HepG2 (cell line): ENCODE measurements around the gene RUNX2. TPM values are rescaled to one million over a fixed set of nuclear protein-coding genes. Genes with fewer than 3 reads are reported as not detected.

Experiments used
- ATF3 ChIP-seq: sonication (generic); formaldehyde crosslinking; IDR thresholded peaks from 2 replicates; pipeline ENCODE4 v1.4.0; 2020; ENCODE audit warnings: missing genetic modification reagents
- EED ChIP-seq: sonication (generic); formaldehyde crosslinking; IDR thresholded peaks from 2 replicates; pipeline ENCODE4 v1.5.0; 2020; ENCODE audit warnings: mild to moderate bottlenecking, missing genetic modification reagents
- FOXO1 ChIP-seq: sonication (generic); formaldehyde crosslinking; IDR thresholded peaks from 2 replicates; pipeline ENCODE4 v1.4.0; 2020; ENCODE audit warnings: missing genetic modification reagents
- GATAD1 ChIP-seq: IDR thresholded peaks from 2 replicates; pipeline ENCODE4 v1.6.1; 2016; ENCODE audit warnings: missing genetic modification reagents, missing compliant biosample characterization
- KDM4B ChIP-seq: sonication (generic); formaldehyde crosslinking; IDR thresholded peaks from 2 replicates; pipeline ENCODE4 v1.4.0; 2020; ENCODE audit warnings: missing genetic modification reagents
- MTERF4 ChIP-seq: sonication (generic); formaldehyde crosslinking; IDR thresholded peaks from 2 replicates; pipeline ENCODE4 v1.8.0; 2023; ENCODE audit warnings: mild to moderate bottlenecking, missing genetic modification reagents
- RNF2 ChIP-seq: fragments of 450-650 bp; conservative IDR thresholded peaks from 2 replicates; pipeline ENCODE4 v1.6.1; 2016; ENCODE audit warnings: low read depth
- SP5 ChIP-seq: IDR thresholded peaks from 2 replicates; pipeline ENCODE4 v1.6.1; 2016; ENCODE audit warnings: low read depth, borderline replicate concordance
- YEATS2 ChIP-seq: sonication (generic); formaldehyde crosslinking; IDR thresholded peaks from 2 replicates; pipeline ENCODE4 v1.4.0; 2020; ENCODE audit warnings: missing genetic modification reagents, borderline replicate concordance
- ZNF138 ChIP-seq: sonication (generic); formaldehyde crosslinking; IDR thresholded peaks from 2 replicates; pipeline ENCODE4 v1.5.0; 2020; ENCODE audit warnings: mild to moderate bottlenecking, low read depth, missing genetic modification reagents
- ZNF180 ChIP-seq: sonication (generic); formaldehyde crosslinking; IDR thresholded peaks from 2 replicates; pipeline ENCODE4 v1.4.0; 2020; ENCODE audit warnings: low read depth, missing genetic modification reagents, borderline replicate concordance
- ZNF280B ChIP-seq: sonication (generic); formaldehyde crosslinking; IDR thresholded peaks from 2 replicates; pipeline ENCODE4 v1.5.0; 2020; ENCODE audit warnings: missing genetic modification reagents, mild to moderate bottlenecking, borderline replicate concordance
- ZNF329 ChIP-seq: sonication (generic); formaldehyde crosslinking; IDR thresholded peaks from 2 replicates; pipeline ENCODE4 v1.9.0; 2021; ENCODE audit warnings: low read depth, mild to moderate bottlenecking, missing genetic modification reagents
- ZNF468 ChIP-seq: sonication (generic); formaldehyde crosslinking; IDR thresholded peaks from 2 replicates; pipeline ENCODE4 v1.8.0; 2022; ENCODE audit warnings: mild to moderate bottlenecking, moderate library complexity, missing genetic modification reagents
- ZNF891 ChIP-seq: sonication (generic); formaldehyde crosslinking; IDR thresholded peaks from 2 replicates; pipeline ENCODE4 v1.5.0; 2020; ENCODE audit warnings: mild to moderate bottlenecking, missing genetic modification reagents
- polyA plus RNA-seq, 8 experiments: library from polyadenylated mRNA; depleted of rRNA in 3 of 8; stranded (reverse) in 7 of 8; unstranded in 1 of 8; fragments of >200 nt; fragmentation: Illumina TruSeq in 4 of 8; extraction: Trizol in 4 of 8; gene quantifications; 2 replicates each; pipeline versions ENCODE4 v1.2.1 to v1.2.3, GENCODE V29; 2011 to 2016; ENCODE audit warnings: low read depth in 4 of 8, missing spikeins in 1 of 8, mixed read lengths in 1 of 8; ENCODE audit not compliant: insufficient read depth in 1 of 8
- total RNA-seq, 5 experiments: library from RNA; depleted of rRNA; stranded (reverse); fragments of >200 nt; fragmentation: Illumina TruSeq; extraction: Trizol; gene quantifications; 2 replicates each; pipeline ENCODE4 v1.2.3, GENCODE V29; 2016; ENCODE audit warnings: low read depth in 1 of 5
- TF ChIP-seq, protein P1 (sequence below): sonication (generic); formaldehyde crosslinking; IDR thresholded peaks from 2 replicates; pipeline ENCODE4 v1.5.0; 2020; ENCODE audit warnings: missing genetic modification reagents
- TF ChIP-seq, protein P2 (sequence below): sonication (generic); IDR thresholded peaks from 2 replicates; pipeline ENCODE4 v1.6.1; 2016; ENCODE audit warnings: low read depth, borderline replicate concordance
- TF ChIP-seq, protein P3 (sequence below): sonication (generic); formaldehyde crosslinking; IDR thresholded peaks from 2 replicates; pipeline ENCODE4 v1.4.0; 2020; ENCODE audit warnings: missing genetic modification reagents, mild to moderate bottlenecking, borderline replicate concordance

RUNX2 gene
- total and polyA plus RNA-seq, 2 of the 13 experiments (the other 11 are each of a cell fraction or from before 2014, with no cell fraction given) = not detected

DNA sequence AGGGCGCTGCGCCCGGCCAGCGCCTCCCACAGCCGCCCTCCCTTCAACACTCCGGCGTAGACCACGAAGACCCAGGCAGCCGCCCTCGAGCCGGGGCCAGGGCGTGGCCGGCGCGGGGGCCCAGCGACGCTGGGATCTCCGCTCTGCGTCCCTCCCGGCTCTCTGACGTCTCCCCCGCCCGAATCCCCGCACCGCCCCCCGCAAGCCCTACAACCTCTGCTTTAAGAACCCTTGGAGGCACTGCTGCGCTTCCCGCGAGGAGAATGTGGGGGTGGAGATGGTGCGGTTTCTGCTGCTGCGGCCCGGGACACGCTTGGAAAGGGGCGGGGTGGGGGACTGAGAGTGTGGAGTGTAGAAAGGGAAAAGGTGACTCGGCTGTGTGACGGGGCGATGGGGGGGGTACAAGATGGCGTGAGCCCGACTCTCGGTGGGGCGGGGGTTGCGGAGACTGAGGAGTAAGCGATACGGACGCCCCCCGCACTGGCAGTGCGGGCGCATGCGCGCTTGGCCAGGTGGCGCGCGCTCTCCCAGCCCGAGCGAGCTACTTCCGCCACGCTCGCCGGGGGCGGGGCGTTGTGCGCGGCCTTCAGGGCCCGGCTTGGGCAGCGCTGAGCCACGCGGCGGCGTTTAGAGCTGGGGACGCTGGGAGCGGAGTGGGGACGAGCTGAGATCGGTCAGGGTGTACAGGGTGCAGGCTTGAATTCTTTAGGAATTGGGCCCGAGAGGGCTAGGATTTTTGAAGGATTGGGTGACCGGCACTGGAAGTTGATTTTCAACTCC lies 49.6 kb downstream of the RUNX2 start, which contains the start of gene SUPT3H (continued):
- TF ChIP-seq ZNF280B (CRISPR knock-in tag) (no peak; the same call in none of the 2 replicates), ZNF138 (peak; percentile 88), KDM4B (CRISPR knock-in tag) (no peak; the same call in 1 of the 2 replicates), ZNF891 (CRISPR knock-in tag) (peak; percentile 66; the same call in 1 of the 2 replicates), ZNF329 (CRISPR knock-in tag) (no peak), ATF3 (no peak; the same call in 1 of the 2 replicates), YEATS2 (CRISPR knock-in tag) (peak; percentile 87), MTERF4 (CRISPR knock-in tag) (peak; percentile 96), GATAD1 (CRISPR knock-in tag) (peak; percentile 68), EED (CRISPR knock-in tag) (0 out of 2 replicates have a peak, but pooled peaks have one; percentile 28), ZNF180 (CRISPR knock-in tag) (peak; percentile 88), FOXO1 (CRISPR knock-in tag) (peak; percentile 45; the same call in 1 of the 2 replicates), SP5 (CRISPR knock-in tag) (peak; percentile 82), RNF2 (peak; percentile 82; the same call in 1 of the 2 replicates), ZNF468 (no peak)
- TF ChIP-seq, protein P1, sequence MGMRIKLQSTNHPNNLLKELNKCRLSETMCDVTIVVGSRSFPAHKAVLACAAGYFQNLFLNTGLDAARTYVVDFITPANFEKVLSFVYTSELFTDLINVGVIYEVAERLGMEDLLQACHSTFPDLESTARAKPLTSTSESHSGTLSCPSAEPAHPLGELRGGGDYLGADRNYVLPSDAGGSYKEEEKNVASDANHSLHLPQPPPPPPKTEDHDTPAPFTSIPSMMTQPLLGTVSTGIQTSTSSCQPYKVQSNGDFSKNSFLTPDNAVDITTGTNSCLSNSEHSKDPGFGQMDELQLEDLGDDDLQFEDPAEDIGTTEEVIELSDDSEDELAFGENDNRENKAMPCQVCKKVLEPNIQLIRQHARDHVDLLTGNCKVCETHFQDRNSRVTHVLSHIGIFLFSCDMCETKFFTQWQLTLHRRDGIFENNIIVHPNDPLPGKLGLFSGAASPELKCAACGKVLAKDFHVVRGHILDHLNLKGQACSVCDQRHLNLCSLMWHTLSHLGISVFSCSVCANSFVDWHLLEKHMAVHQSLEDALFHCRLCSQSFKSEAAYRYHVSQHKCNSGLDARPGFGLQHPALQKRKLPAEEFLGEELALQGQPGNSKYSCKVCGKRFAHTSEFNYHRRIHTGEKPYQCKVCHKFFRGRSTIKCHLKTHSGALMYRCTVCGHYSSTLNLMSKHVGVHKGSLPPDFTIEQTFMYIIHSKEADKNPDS = no peak
- TF ChIP-seq, protein P2, sequence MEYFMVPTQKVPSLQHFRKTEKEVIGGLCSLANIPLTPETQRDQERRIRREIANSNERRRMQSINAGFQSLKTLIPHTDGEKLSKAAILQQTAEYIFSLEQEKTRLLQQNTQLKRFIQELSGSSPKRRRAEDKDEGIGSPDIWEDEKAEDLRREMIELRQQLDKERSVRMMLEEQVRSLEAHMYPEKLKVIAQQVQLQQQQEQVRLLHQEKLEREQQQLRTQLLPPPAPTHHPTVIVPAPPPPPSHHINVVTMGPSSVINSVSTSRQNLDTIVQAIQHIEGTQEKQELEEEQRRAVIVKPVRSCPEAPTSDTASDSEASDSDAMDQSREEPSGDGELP = no peak; the same call in 1 of the 2 replicates
- TF ChIP-seq, protein P3, sequence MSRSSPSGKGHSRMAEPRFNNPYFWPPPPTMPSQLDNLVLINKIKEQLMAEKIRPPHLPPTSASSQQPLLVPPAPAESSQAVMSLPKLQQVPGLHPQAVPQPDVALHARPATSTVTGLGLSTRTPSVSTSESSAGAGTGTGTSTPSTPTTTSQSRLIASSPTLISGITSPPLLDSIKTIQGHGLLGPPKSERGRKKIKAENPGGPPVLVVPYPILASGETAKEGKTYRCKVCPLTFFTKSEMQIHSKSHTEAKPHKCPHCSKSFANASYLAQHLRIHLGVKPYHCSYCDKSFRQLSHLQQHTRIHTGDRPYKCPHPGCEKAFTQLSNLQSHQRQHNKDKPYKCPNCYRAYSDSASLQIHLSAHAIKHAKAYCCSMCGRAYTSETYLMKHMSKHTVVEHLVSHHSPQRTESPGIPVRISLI (CRISPR knock-in tag) = no peak
